ENCODE measurements around the gene PEMT.

PEMT gene

DNA sequence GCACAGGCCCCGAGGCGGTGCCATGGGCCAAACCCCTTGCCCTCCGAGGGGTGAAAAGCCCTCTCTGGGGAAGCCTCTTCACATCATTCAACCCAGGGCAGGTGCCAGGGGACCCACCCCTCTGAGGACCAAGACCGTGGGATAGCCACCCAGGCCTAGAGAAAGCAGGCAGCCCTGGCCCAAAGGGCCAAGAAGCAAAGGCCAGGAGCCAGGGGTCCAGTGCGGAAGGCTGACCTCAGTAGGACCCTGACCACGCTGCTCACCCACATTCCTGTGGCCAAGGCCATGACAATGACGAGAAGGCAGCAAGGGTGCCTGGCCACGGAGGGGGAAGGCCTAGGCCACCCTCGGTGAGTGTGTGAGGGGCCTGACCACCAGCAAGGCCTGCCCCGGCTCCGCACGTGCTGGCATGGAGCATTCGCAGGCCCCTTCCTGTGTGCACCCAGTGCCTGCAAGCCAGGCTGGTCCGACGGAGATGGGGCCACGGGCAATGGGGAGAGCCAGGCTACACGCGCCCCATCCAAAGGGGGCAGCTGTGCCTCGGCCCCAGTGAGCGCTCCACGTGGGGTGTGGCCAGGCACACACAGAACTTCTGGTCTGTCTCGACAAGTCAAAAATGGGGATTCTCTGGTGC is 70.8 kb downstream of the PEMT start:
- no peak for TF ChIP-seq GABPA (IDR thresholded peaks at IDR 0.05; ENCODE audit: low read depth)
- TF ChIP-seq SPI1 (IDR thresholded peaks at IDR 0.05; ENCODE audit: borderline replicate concordance, low read depth), result no peak
- TF ChIP-seq, protein P1, sequence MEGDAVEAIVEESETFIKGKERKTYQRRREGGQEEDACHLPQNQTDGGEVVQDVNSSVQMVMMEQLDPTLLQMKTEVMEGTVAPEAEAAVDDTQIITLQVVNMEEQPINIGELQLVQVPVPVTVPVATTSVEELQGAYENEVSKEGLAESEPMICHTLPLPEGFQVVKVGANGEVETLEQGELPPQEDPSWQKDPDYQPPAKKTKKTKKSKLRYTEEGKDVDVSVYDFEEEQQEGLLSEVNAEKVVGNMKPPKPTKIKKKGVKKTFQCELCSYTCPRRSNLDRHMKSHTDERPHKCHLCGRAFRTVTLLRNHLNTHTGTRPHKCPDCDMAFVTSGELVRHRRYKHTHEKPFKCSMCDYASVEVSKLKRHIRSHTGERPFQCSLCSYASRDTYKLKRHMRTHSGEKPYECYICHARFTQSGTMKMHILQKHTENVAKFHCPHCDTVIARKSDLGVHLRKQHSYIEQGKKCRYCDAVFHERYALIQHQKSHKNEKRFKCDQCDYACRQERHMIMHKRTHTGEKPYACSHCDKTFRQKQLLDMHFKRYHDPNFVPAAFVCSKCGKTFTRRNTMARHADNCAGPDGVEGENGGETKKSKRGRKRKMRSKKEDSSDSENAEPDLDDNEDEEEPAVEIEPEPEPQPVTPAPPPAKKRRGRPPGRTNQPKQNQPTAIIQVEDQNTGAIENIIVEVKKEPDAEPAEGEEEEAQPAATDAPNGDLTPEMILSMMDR (IDR thresholded peaks at IDR 0.05; ENCODE audit: insufficient read depth, low read length), result no peak
- TF ChIP-seq, protein P2, sequence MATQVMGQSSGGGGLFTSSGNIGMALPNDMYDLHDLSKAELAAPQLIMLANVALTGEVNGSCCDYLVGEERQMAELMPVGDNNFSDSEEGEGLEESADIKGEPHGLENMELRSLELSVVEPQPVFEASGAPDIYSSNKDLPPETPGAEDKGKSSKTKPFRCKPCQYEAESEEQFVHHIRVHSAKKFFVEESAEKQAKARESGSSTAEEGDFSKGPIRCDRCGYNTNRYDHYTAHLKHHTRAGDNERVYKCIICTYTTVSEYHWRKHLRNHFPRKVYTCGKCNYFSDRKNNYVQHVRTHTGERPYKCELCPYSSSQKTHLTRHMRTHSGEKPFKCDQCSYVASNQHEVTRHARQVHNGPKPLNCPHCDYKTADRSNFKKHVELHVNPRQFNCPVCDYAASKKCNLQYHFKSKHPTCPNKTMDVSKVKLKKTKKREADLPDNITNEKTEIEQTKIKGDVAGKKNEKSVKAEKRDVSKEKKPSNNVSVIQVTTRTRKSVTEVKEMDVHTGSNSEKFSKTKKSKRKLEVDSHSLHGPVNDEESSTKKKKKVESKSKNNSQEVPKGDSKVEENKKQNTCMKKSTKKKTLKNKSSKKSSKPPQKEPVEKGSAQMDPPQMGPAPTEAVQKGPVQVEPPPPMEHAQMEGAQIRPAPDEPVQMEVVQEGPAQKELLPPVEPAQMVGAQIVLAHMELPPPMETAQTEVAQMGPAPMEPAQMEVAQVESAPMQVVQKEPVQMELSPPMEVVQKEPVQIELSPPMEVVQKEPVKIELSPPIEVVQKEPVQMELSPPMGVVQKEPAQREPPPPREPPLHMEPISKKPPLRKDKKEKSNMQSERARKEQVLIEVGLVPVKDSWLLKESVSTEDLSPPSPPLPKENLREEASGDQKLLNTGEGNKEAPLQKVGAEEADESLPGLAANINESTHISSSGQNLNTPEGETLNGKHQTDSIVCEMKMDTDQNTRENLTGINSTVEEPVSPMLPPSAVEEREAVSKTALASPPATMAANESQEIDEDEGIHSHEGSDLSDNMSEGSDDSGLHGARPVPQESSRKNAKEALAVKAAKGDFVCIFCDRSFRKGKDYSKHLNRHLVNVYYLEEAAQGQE (IDR thresholded peaks at IDR 0.05; ENCODE audit: insufficient replicate concordance, low read depth), result no peak
- Histone ChIP-seq H3K27me3 (ENCODE audit: insufficient read depth, poor library complexity, severe bottlenecking) (no peaks in the 10 kb centered on the region), H3K4me3 (replicated peaks; ENCODE audit: insufficient read depth, low read length) (no peak overlapping the region), H3K27ac (replicated peaks) (no peak overlapping the region)
- no peak for DNase-seq (ENCODE audit: low read depth in 1 of 2, low spot score in 1 of 2)

DNA sequence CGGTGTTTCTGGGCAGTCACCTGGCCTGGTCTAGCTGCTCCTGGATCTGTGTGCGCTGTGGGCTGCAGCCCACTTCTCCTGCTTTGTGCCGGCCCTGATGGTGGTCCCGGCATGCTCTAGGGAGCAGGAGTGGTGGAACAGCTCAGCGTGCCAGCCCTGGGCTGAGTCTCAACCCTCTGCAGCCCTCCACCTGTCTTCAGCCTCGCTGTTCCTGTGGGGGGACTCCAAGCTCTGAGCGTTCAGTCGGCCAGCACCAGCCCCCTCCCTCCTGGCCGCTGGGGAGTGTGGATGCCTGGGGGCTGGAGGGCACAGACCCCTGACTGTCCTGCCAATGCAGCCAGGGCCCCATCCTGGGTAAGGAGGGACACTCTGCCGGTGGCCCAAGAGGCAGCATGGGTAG is 71.6 kb downstream of the PEMT start:
- no peak for DNase-seq (ENCODE audit: low read depth in 1 of 2, low spot score in 1 of 2)
- H3K27me3 ChIP-seq (ENCODE audit: insufficient read depth, poor library complexity, severe bottlenecking), result no peaks in the 10 kb centered on the region
- TF ChIP-seq, protein P2 (IDR thresholded peaks at IDR 0.05; ENCODE audit: insufficient replicate concordance, low read depth), result no peak
- TF ChIP-seq, protein P1 (IDR thresholded peaks at IDR 0.05; ENCODE audit: insufficient read depth, low read length), result no peak
- TF ChIP-seq POLR2AphosphoS5 (IDR thresholded peaks at IDR 0.05; ENCODE audit: low read depth) (no peak), GABPA (IDR thresholded peaks at IDR 0.05; ENCODE audit: low read depth) (no peak), SPI1 (IDR thresholded peaks at IDR 0.05; ENCODE audit: borderline replicate concordance, low read depth) (no peak)
- no peak overlapping the region for H3K4me3 ChIP-seq (replicated peaks; ENCODE audit: insufficient read depth, low read length)
- H3K27ac ChIP-seq (replicated peaks), result no peak overlapping the region

DNA sequence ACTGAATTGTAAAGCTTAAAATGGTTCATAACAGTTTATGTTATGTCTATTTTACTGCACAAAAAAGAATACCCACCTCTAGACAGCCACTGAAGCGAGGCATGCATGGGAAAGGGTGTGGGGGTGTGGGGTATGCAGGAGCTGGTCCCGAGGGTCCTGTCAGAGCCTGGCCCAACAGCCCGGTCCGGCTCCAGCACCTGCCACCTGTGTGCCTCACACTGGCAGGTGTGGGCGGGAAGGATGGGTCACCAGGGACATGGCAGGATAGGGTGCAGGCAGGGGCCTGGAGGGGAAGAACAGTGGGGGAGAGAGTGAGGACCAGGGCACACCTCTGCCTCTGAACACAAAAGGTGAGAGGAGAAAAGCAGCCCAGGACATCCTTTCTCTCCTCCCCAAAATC is 72.6 kb downstream of the PEMT start:
- TF ChIP-seq, protein P1 (IDR thresholded peaks at IDR 0.05; ENCODE audit: insufficient read depth, low read length), result no peak
- TF ChIP-seq GABPA (IDR thresholded peaks at IDR 0.05; ENCODE audit: low read depth), result no peak
- TF ChIP-seq, protein P2 (IDR thresholded peaks at IDR 0.05; ENCODE audit: insufficient replicate concordance, low read depth), result no peak
- H3K27me3 ChIP-seq (ENCODE audit: insufficient read depth, poor library complexity, severe bottlenecking), result no peaks in the 10 kb centered on the region
- no peak overlapping the region for H3K27ac ChIP-seq (replicated peaks)
- DNase-seq (ENCODE audit: low read depth in 1 of 2, low spot score in 1 of 2), result no peak
- H3K4me3 ChIP-seq (replicated peaks; ENCODE audit: insufficient read depth, low read length), result no peak overlapping the region
